ENCODE data around the gene APMAP. TPM values are rescaled to one million over a fixed set of nuclear protein-coding genes. Genes with fewer than 3 reads are reported as not detected.

The APMAP gene
- total RNA-seq, 1 donor from 2014 or later = 81.3 TPM

GRCh38 chr20:24958506-24959385 is 33.8 kb downstream of the APMAP start:
- Mint-ChIP-seq H3K4me1 (ENCODE audit: low read depth) (peaks cover 2% of the 10 kb centered on the region), H3K27ac (no peak overlapping the region), H3K4me3 (ENCODE audit: low read depth) (no peak overlapping the region), H3K9me3 (ENCODE audit: low read depth) (no peaks in the 10 kb centered on the region), H3K36me3 (ENCODE audit: insufficient read depth) (peaks cover 5% of the 10 kb centered on the region), H3K27me3 (no peaks in the 10 kb centered on the region)
- no peak for DNase-seq (ENCODE audit: low spot score, unreplicated experiment)
- no peak for TF ChIP-seq CTCF (IDR thresholded peaks at IDR 0.05; ENCODE audit: unreplicated experiment)

- DNase-seq (ENCODE audit: low spot score, unreplicated experiment) = no peak
- no peaks in the 10 kb centered on the region for H3K27me3 Mint-ChIP-seq
- no peak for TF ChIP-seq CTCF (IDR thresholded peaks at IDR 0.05; ENCODE audit: unreplicated experiment)
- H3K4me3 Mint-ChIP-seq (ENCODE audit: low read depth) = no peak overlapping the region
- H3K9me3 Mint-ChIP-seq (ENCODE audit: low read depth) = no peaks in the 10 kb centered on the region
- H3K4me1 Mint-ChIP-seq (ENCODE audit: low read depth) = peaks cover 2% of the 10 kb centered on the region
- no peak overlapping the region for H3K27ac Mint-ChIP-seq
- H3K36me3 Mint-ChIP-seq (ENCODE audit: insufficient read depth) = peaks cover 2% of the 10 kb centered on the region
These were observed 35.1 kb downstream of the APMAP start for GRCh38 chr20:24957326-24958016.

- peaks cover 2% of the 10 kb centered on the region for H3K4me1 Mint-ChIP-seq (ENCODE audit: low read depth)
- H3K9me3 Mint-ChIP-seq (ENCODE audit: low read depth) = no peaks in the 10 kb centered on the region
- no peak overlapping the region for H3K4me3 Mint-ChIP-seq (ENCODE audit: low read depth)
- no peak for TF ChIP-seq CTCF (IDR thresholded peaks at IDR 0.05; ENCODE audit: unreplicated experiment)
- H3K27ac Mint-ChIP-seq = no peak overlapping the region
- H3K36me3 Mint-ChIP-seq (ENCODE audit: insufficient read depth) = peaks cover 2% of the 10 kb centered on the region
- DNase-seq (ENCODE audit: low spot score, unreplicated experiment) = no peak
- no peaks in the 10 kb centered on the region for H3K27me3 Mint-ChIP-seq
These were observed 36.3 kb downstream of the APMAP start for GRCh38 chr20:24956001-24956841.

GRCh38 chr20:24955045-24955444 is 37.5 kb downstream of the APMAP start:
- no peak for DNase-seq (ENCODE audit: low spot score, unreplicated experiment)
- H3K4me1 Mint-ChIP-seq (ENCODE audit: low read depth) = no peaks in the 10 kb centered on the region
- TF ChIP-seq CTCF (IDR thresholded peaks at IDR 0.05; ENCODE audit: unreplicated experiment) = no peak
- no peak overlapping the region for H3K27ac Mint-ChIP-seq
- no peaks in the 10 kb centered on the region for H3K9me3 Mint-ChIP-seq (ENCODE audit: low read depth)
- no peaks in the 10 kb centered on the region for H3K36me3 Mint-ChIP-seq (ENCODE audit: insufficient read depth)
- no peaks in the 10 kb centered on the region for H3K27me3 Mint-ChIP-seq
- no peak overlapping the region for H3K4me3 Mint-ChIP-seq (ENCODE audit: low read depth)

GRCh38 chr20:24954566-24954965 is 38.0 kb downstream of the APMAP start:
- TF ChIP-seq CTCF (IDR thresholded peaks at IDR 0.05; ENCODE audit: unreplicated experiment) = no peak
- no peak for DNase-seq (ENCODE audit: low spot score, unreplicated experiment)
- no peaks in the 10 kb centered on the region for H3K9me3 Mint-ChIP-seq (ENCODE audit: low read depth)
- H3K36me3 Mint-ChIP-seq (ENCODE audit: insufficient read depth) = no peaks in the 10 kb centered on the region
- no peaks in the 10 kb centered on the region for H3K27me3 Mint-ChIP-seq
- H3K27ac Mint-ChIP-seq = no peak overlapping the region
- no peak overlapping the region for H3K4me3 Mint-ChIP-seq (ENCODE audit: low read depth)
- H3K4me1 Mint-ChIP-seq (ENCODE audit: low read depth) = no peaks in the 10 kb centered on the region
